ENCODE data around the gene GLI3.

GLI3 gene

GRCh38 chr7:42017349-42017986 is 219.5 kb downstream of the GLI3 start:
- 95% methylated on average over 15 of the region's 15 CpGs for WGBS, 2 experiments
- H3K36me3 ChIP-seq (ENCODE audit: control insufficient read depth, insufficient read depth, low read length): peaks cover 53% of the 10 kb centered on the region
- no peak overlapping the region for H3K27ac ChIP-seq (ENCODE audit: insufficient read depth, low read depth, low read length, poor library complexity, severe bottlenecking)
- H3K4me3 ChIP-seq (ENCODE audit: insufficient read depth, low read depth, low read length): no peak overlapping the region
- no peaks in the 10 kb centered on the region for H3K4me1 ChIP-seq (ENCODE audit: control insufficient read depth, insufficient read depth, low read length)
- peaks cover 3% of the 10 kb centered on the region for H3K9me3 ChIP-seq (ENCODE audit: control insufficient read depth, low read length)
- H3K27me3 ChIP-seq (ENCODE audit: control insufficient read depth, insufficient read depth, low read length, poor library complexity, severe bottlenecking): no peaks in the 10 kb centered on the region

DNA sequence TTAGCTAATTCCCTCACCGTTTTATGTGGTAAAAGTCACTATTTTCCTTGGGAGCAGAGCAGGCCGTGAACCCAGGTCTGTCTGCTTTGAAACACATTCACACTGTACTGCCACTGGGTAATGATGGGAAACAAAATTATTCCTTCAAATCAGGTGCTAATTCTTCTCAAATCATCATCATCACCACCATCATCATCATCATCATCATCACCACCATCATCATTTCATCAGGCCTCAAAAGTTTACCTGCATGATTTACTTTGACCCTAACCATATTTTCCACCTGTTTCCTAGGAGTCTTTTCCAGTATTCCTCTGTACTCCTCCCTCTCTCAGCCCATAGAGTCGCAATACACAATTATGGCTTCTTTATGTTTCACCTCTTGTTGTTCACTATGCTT is 220.5 kb downstream of the GLI3 start:
- Histone ChIP-seq H3K4me3 (ENCODE audit: insufficient read depth, low read depth, low read length) (no peak overlapping the region), H3K27ac (ENCODE audit: insufficient read depth, low read depth, low read length, poor library complexity, severe bottlenecking) (no peak overlapping the region), H3K27me3 (ENCODE audit: control insufficient read depth, insufficient read depth, low read length, poor library complexity, severe bottlenecking) (no peaks in the 10 kb centered on the region), H3K36me3 (ENCODE audit: control insufficient read depth, insufficient read depth, low read length) (peaks cover 56% of the 10 kb centered on the region), H3K9me3 (ENCODE audit: control insufficient read depth, low read length) (peaks cover 3% of the 10 kb centered on the region), H3K4me1 (ENCODE audit: control insufficient read depth, insufficient read depth, low read length) (no peaks in the 10 kb centered on the region)
- WGBS, 2 experiments: 91 to 94% methylated on average over 3 of the region's 3 CpGs

GRCh38 chr7:42014625-42015618 is 222.1 kb downstream of the GLI3 start:
- Histone ChIP-seq H3K9me3 (ENCODE audit: control insufficient read depth, low read length) (peaks cover 3% of the 10 kb centered on the region), H3K27me3 (ENCODE audit: control insufficient read depth, insufficient read depth, low read length, poor library complexity, severe bottlenecking) (no peaks in the 10 kb centered on the region), H3K4me1 (ENCODE audit: control insufficient read depth, insufficient read depth, low read length) (no peaks in the 10 kb centered on the region), H3K4me3 (ENCODE audit: insufficient read depth, low read depth, low read length) (no peak overlapping the region), H3K27ac (ENCODE audit: insufficient read depth, low read depth, low read length, poor library complexity, severe bottlenecking) (no peak overlapping the region), H3K36me3 (ENCODE audit: control insufficient read depth, insufficient read depth, low read length) (peaks cover 58% of the 10 kb centered on the region)
- 73 to 79% methylated on average over 8 of the region's 9 CpGs for WGBS, 2 experiments

- Histone ChIP-seq H3K9me3 (ENCODE audit: control insufficient read depth, low read length) (peaks cover 3% of the 10 kb centered on the region), H3K4me3 (ENCODE audit: insufficient read depth, low read depth, low read length) (no peak overlapping the region), H3K27ac (ENCODE audit: insufficient read depth, low read depth, low read length, poor library complexity, severe bottlenecking) (no peak overlapping the region), H3K36me3 (ENCODE audit: control insufficient read depth, insufficient read depth, low read length) (peaks cover 58% of the 10 kb centered on the region), H3K4me1 (ENCODE audit: control insufficient read depth, insufficient read depth, low read length) (no peaks in the 10 kb centered on the region), H3K27me3 (ENCODE audit: control insufficient read depth, insufficient read depth, low read length, poor library complexity, severe bottlenecking) (no peaks in the 10 kb centered on the region)
- WGBS, 2 experiments: 95 to 98% methylated on average over 4 to 5 of the region's 5 CpGs
Measured at GRCh38 chr7:42012786-42013360, 224.1 kb downstream of the GLI3 start.

DNA sequence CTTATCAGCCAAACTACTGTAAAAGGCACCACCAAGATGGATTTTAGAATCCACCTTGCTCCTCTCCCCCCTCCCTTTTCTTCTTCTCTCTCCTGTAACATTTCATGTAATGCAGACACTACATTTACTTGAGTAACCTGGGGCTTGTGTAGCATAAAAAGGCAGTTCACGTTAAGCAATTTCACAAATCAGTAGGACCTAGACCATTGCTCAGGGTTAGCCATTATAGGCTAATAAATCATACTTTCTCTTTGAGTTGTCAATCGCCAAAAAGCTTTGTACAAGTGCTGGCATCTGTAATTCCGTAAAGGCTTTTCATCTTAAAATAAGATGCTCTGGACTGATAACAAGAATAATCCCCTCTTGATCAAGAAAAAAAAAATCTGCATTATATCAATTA is 224.7 kb downstream of the GLI3 start:
- Histone ChIP-seq H3K27me3 (ENCODE audit: control insufficient read depth, insufficient read depth, low read length, poor library complexity, severe bottlenecking) (no peaks in the 10 kb centered on the region), H3K4me3 (ENCODE audit: insufficient read depth, low read depth, low read length) (no peak overlapping the region), H3K4me1 (ENCODE audit: control insufficient read depth, insufficient read depth, low read length) (no peaks in the 10 kb centered on the region), H3K9me3 (ENCODE audit: control insufficient read depth, low read length) (peaks cover 3% of the 10 kb centered on the region), H3K27ac (ENCODE audit: insufficient read depth, low read depth, low read length, poor library complexity, severe bottlenecking) (no peak overlapping the region), H3K36me3 (ENCODE audit: control insufficient read depth, insufficient read depth, low read length) (peaks cover 53% of the 10 kb centered on the region)
- WGBS, 2 experiments: 92% methylated on average over 3 of the region's 3 CpGs

DNA sequence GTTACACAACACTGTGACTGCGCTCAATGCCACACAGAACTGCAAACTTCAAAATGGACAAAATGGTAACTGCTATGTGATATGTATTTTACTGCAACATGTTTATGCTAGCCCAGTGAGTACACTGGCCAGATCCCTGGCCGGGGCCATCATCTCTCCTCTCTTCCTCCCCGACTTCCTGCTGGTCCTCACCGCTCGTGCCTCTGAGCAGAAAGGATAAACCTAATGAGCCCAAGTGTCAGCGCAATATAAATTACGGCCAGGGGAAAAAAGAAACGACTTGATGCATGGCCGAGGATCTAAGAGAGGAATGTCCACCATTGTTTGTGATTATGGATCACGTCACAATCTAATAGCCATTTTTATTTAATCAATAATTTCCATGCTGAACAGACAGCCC is 225.2 kb downstream of the GLI3 start:
- no peaks in the 10 kb centered on the region for H3K4me1 ChIP-seq (ENCODE audit: control insufficient read depth, insufficient read depth, low read length)
- WGBS, 2 experiments: 93 to 96% methylated on average over 10 of the region's 10 CpGs

GRCh38 chr7:42010751-42011150 is 226.3 kb downstream of the GLI3 start:
- Histone ChIP-seq H3K27me3 (ENCODE audit: control insufficient read depth, insufficient read depth, low read length, poor library complexity, severe bottlenecking) (no peaks in the 10 kb centered on the region), H3K4me1 (ENCODE audit: control insufficient read depth, insufficient read depth, low read length) (no peaks in the 10 kb centered on the region), H3K36me3 (ENCODE audit: control insufficient read depth, insufficient read depth, low read length) (peaks cover 43% of the 10 kb centered on the region), H3K4me3 (ENCODE audit: insufficient read depth, low read depth, low read length) (no peak overlapping the region), H3K27ac (ENCODE audit: insufficient read depth, low read depth, low read length, poor library complexity, severe bottlenecking) (no peak overlapping the region), H3K9me3 (ENCODE audit: control insufficient read depth, low read length) (no peaks in the 10 kb centered on the region)

More for the DNA sequence above, 225.2 kb downstream of the GLI3 start:
- Histone ChIP-seq H3K4me3 (ENCODE audit: insufficient read depth, low read depth, low read length) (no peak overlapping the region), H3K9me3 (ENCODE audit: control insufficient read depth, low read length) (peaks cover 2% of the 10 kb centered on the region), H3K27ac (ENCODE audit: insufficient read depth, low read depth, low read length, poor library complexity, severe bottlenecking) (no peak overlapping the region), H3K36me3 (ENCODE audit: control insufficient read depth, insufficient read depth, low read length) (peaks cover 48% of the 10 kb centered on the region), H3K27me3 (ENCODE audit: control insufficient read depth, insufficient read depth, low read length, poor library complexity, severe bottlenecking) (no peaks in the 10 kb centered on the region)

DNA sequence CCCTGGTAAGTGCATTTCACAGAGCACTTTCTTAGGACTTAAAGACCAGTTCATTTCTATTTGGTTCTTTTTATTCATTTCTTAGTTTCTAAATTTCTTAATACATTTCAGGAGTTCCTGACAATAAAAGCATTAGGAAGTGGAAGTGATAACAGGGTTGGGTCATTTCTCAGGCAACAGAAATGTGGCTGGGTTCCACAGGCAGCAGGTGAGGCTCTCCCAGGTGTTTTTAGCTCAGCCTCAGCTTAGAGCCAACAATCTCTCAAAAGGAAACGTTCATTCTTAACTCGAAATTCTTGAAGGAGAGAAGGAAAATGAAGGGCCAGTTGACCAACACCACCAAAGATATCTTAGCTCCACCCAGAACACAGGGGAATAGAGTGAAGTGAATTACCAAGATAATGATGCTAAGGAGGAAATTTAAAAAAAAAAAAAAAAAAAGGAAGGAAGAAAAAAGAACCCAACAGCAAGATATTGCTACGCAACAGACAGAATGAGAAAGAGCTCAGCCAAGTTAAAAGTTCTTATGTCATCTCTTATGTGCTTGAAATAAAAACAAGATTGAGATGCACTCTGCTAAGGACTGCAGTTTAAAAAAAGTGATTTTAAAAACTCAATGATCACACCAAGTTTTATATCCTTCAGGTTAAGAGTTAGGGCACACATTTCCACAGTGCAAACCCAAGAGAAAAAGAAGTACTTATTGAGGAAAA is 230.1 kb downstream of the GLI3 start:
- 80 to 85% methylated on average over 1 to 3 of the region's 3 CpGs for WGBS, 2 experiments
- H3K9me3 ChIP-seq (ENCODE audit: control insufficient read depth, low read length): no peaks in the 10 kb centered on the region
- peaks cover 44% of the 10 kb centered on the region for H3K36me3 ChIP-seq (ENCODE audit: control insufficient read depth, insufficient read depth, low read length)
- no peak overlapping the region for H3K27ac ChIP-seq (ENCODE audit: insufficient read depth, low read depth, low read length, poor library complexity, severe bottlenecking)
- H3K27me3 ChIP-seq (ENCODE audit: control insufficient read depth, insufficient read depth, low read length, poor library complexity, severe bottlenecking): no peaks in the 10 kb centered on the region
- no peaks in the 10 kb centered on the region for H3K4me1 ChIP-seq (ENCODE audit: control insufficient read depth, insufficient read depth, low read length)
- H3K4me3 ChIP-seq (ENCODE audit: insufficient read depth, low read depth, low read length): no peak overlapping the region

GRCh38 chr7:42002654-42003053 is 234.4 kb downstream of the GLI3 start:
- no peak overlapping the region for H3K27ac ChIP-seq (ENCODE audit: insufficient read depth, low read depth, low read length, poor library complexity, severe bottlenecking)
- no peaks in the 10 kb centered on the region for H3K27me3 ChIP-seq (ENCODE audit: control insufficient read depth, insufficient read depth, low read length, poor library complexity, severe bottlenecking)
- H3K9me3 ChIP-seq (ENCODE audit: control insufficient read depth, low read length): no peaks in the 10 kb centered on the region
- peaks cover 24% of the 10 kb centered on the region for H3K36me3 ChIP-seq (ENCODE audit: control insufficient read depth, insufficient read depth, low read length)
- WGBS, 2 experiments: 93 to 96% methylated on average over 2 of the region's 2 CpGs
- no peaks in the 10 kb centered on the region for H3K4me1 ChIP-seq (ENCODE audit: control insufficient read depth, insufficient read depth, low read length)
- H3K4me3 ChIP-seq (ENCODE audit: insufficient read depth, low read depth, low read length): no peak overlapping the region

Measured in ectodermal cell (in vitro differentiated cells).